DND-41 (cell line): ENCODE data around the gene MTFR1L.
A peak's percentile ranks its signal among the peaks of the same experiment; 100 is the strongest.

Experiments used
- CTCF ChIP-seq: IDR thresholded peaks from 2 replicates; pipeline ENCODE4 v1.5.1; 2012; ENCODE audit warnings: borderline replicate concordance, low read length, moderate library complexity, mild to moderate bottlenecking; ENCODE audit not compliant: poor library complexity, severe bottlenecking; ENCODE audit errors: extremely low read depth
- EZH2 ChIP-seq: IDR thresholded peaks from 3 replicates; pipeline ENCODE4 v1.6.1; 2012; ENCODE audit warnings: borderline replicate concordance, low read depth, mild to moderate bottlenecking, moderate library complexity, low read length, inconsistent platforms; ENCODE audit not compliant: severe bottlenecking

- peak; percentile 89 for TF ChIP-seq CTCF
- TF ChIP-seq EZH2: no peak
Observed at GRCh38 chr1:25796811-25797458, 22.8 kb upstream of the MTFR1L start.
